WERI-Rb-1 (cell line): Measurements from ENCODE around the gene JAZF1.

Experiments used
- DNase-seq: peaks from one replicate; pipeline ENCODE4 v3.0.0-alpha.2; 2020
- H3K27ac ChIP-seq: fragments of 250-450 bp; sonication (Bioruptor Pico); 2 replicates; pipeline ENCODE4 v1.5.1; 2020; ENCODE audit warnings: mild to moderate bottlenecking, moderate library complexity
- H3K27me3 ChIP-seq: fragments of 250-450 bp; sonication (Bioruptor Pico); 2 replicates; pipeline ENCODE4 v1.5.1; 2021; ENCODE audit warnings: mild to moderate bottlenecking, low read depth, moderate library complexity; ENCODE audit not compliant: insufficient read depth, severe bottlenecking
- H3K36me3 ChIP-seq: fragments of 250-450 bp; sonication (Bioruptor Pico); 2 replicates; pipeline ENCODE4 v1.5.1; 2020; ENCODE audit warnings: mild to moderate bottlenecking, moderate library complexity
- H3K4me3 ChIP-seq: 2 replicates; pipeline ENCODE4 v1.5.1; 2011; ENCODE audit warnings: low read depth, mild to moderate bottlenecking, control low read depth, low read length
- H3K9me3 ChIP-seq: fragments of 250-450 bp; sonication (Bioruptor Pico); 2 replicates; pipeline ENCODE4 v1.5.1; 2021; ENCODE audit warnings: mild to moderate bottlenecking, moderate library complexity; ENCODE audit not compliant: severe bottlenecking
- CTCF ChIP-seq: IDR thresholded peaks from 2 replicates; pipeline ENCODE4 v1.5.1; 2011; ENCODE audit warnings: low read depth, mild to moderate bottlenecking, control low read depth, inconsistent platforms, low read length

The JAZF1 gene

GRCh38 chr7:27991006-27991528 is 189.5 kb downstream of the JAZF1 start:
- Histone ChIP-seq H3K9me3 (peaks cover 5% of the 10 kb centered on the region), H3K27ac (no peak overlapping the region), H3K36me3 (no peaks in the 10 kb centered on the region), H3K27me3 (no peaks in the 10 kb centered on the region), H3K4me3 (no peak overlapping the region)
- no peak for DNase-seq
- TF ChIP-seq CTCF, result no peak

- Histone ChIP-seq H3K27me3 (no peaks in the 10 kb centered on the region), H3K27ac (no peak overlapping the region), H3K4me3 (no peak overlapping the region), H3K36me3 (no peaks in the 10 kb centered on the region), H3K9me3 (no peaks in the 10 kb centered on the region)
- no peak for DNase-seq
- TF ChIP-seq CTCF, result no peak
These were observed 204.1 kb downstream of the JAZF1 start for GRCh38 chr7:27976531-27976930.

- no peak for TF ChIP-seq CTCF
- DNase-seq, result no peak
- Histone ChIP-seq H3K27me3 (no peaks in the 10 kb centered on the region), H3K36me3 (no peaks in the 10 kb centered on the region), H3K9me3 (no peaks in the 10 kb centered on the region), H3K4me3 (no peak overlapping the region), H3K27ac (no peak overlapping the region)
These were observed 207.0 kb downstream of the JAZF1 start for GRCh38 chr7:27973625-27974024.

GRCh38 chr7:27972276-27972675 is 208.3 kb downstream of the JAZF1 start:
- H3K9me3 ChIP-seq, result no peaks in the 10 kb centered on the region
- TF ChIP-seq CTCF, result no peak
- no peak overlapping the region for H3K4me3 ChIP-seq
- no peaks in the 10 kb centered on the region for H3K27me3 ChIP-seq
- H3K27ac ChIP-seq, result no peak overlapping the region
- no peak for DNase-seq
- H3K36me3 ChIP-seq, result no peaks in the 10 kb centered on the region

GRCh38 chr7:27971171-27971812 is 209.3 kb downstream of the JAZF1 start:
- Histone ChIP-seq H3K27ac (no peak overlapping the region), H3K27me3 (no peaks in the 10 kb centered on the region), H3K36me3 (no peaks in the 10 kb centered on the region), H3K4me3 (no peak overlapping the region), H3K9me3 (no peaks in the 10 kb centered on the region)
- no peak for DNase-seq
- TF ChIP-seq CTCF, result no peak

- H3K4me3 ChIP-seq, result no peak overlapping the region
- no peak for DNase-seq
- no peaks in the 10 kb centered on the region for H3K9me3 ChIP-seq
- no peak for TF ChIP-seq CTCF
- no peaks in the 10 kb centered on the region for H3K27me3 ChIP-seq
- no peaks in the 10 kb centered on the region for H3K36me3 ChIP-seq
- no peak overlapping the region for H3K27ac ChIP-seq
These were observed 210.2 kb downstream of the JAZF1 start for GRCh38 chr7:27970350-27970749.
